Urinary bladder (tissue), 4 donors: Measurements from ENCODE around the gene NR3C2. TPM values are rescaled to one million over a fixed set of nuclear protein-coding genes. Genes with fewer than 3 reads are reported as not detected.

Source experiments
- DNase-seq: peaks from one replicate; pipeline ENCODE4 v3.0.0-alpha.2; 2015; ENCODE audit errors: extremely low spot score
- H3K27ac ChIP-seq: one replicate; pipeline ENCODE4 v1.5.1; 2013; ENCODE audit warnings: low read depth, mild to moderate bottlenecking, moderate library complexity
- H3K36me3 ChIP-seq: one replicate; pipeline ENCODE4 v1.6.1; 2013; ENCODE audit warnings: mild to moderate bottlenecking, moderate library complexity; ENCODE audit not compliant: insufficient read depth
- H3K4me1 ChIP-seq: one replicate; pipeline ENCODE4 v1.6.1; 2013; ENCODE audit warnings: mild to moderate bottlenecking, moderate library complexity; ENCODE audit not compliant: insufficient read depth
- H3K4me3 ChIP-seq: one replicate; pipeline ENCODE4 v1.5.1; 2013; ENCODE audit warnings: low read depth, low read length
- WGBS: extraction: QIAGEN DNeasy Blood & Tissue Kit; methylation state at CpG from one replicate; pipeline ENCODE4 v1.1.7; 2013; 5-methylcytosine and 5-hydroxymethylcytosine counted together
- polyA plus RNA-seq: library from polyadenylated mRNA; stranded (reverse); fragments of 200-250 nt; gene quantifications from one replicate; pipeline ENCODE4 v1.2.3, GENCODE V29; 2013
- total RNA-seq: library from RNA; depleted of rRNA; stranded (reverse); fragments of >200 nt; gene quantifications from one replicate; pipeline ENCODE4 v1.2.3, GENCODE V29; 2014
- donor health status: healthy with polysubstance abuse.
- donor health status: healthy.

Gene NR3C2
- total and polyA plus RNA-seq, 2 donors: 15.5 to 19.1 TPM

DNA sequence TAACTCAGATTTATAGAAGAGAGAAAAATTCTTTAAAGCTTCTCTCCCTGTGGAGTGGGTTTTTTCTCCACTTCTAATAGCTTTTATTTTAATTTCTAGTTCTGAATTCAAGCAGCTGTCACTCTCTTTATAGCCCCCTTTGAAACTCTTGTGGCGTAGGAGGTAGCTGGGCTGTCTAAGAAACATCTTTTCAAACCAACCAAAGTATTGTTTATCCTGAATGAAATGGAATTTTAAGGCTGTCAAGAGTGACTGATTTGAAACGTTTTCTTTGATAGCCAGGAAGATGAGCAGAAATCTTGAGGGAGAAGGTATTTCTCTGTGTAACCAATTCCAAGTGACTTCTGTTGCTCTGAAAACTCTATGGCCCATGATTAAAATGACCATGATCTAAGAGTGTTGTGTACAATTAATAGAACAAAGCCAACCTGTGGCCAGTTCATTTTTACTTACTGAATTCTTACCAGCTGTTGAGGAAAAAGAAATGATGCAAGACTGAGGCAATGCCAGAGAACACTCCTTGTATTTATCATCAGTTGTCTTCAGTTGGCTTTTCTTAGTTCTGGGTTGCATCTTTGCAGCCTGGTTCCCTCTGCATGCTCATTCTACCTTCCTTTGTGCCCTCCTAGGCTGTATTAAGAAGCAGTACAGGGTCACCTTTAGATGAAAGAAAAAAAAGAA, 411.9 kb downstream of the NR3C2 start:
- Histone ChIP-seq H3K36me3 (no peaks in the 10 kb centered on the region), H3K4me1 (no peaks in the 10 kb centered on the region), H3K4me3 (no peak overlapping the region), H3K27ac (no peak overlapping the region)
- no peak for DNase-seq
- WGBS: 69% methylated on average over 2 of the region's 2 CpGs

GRCh38 chr4:148029781-148030180, 412.4 kb downstream of the NR3C2 start:
- WGBS: 92% methylated on average over 3 of the region's 3 CpGs
- no peaks in the 10 kb centered on the region for H3K4me1 ChIP-seq
- DNase-seq: no peak
- no peak overlapping the region for H3K4me3 ChIP-seq
- no peak overlapping the region for H3K27ac ChIP-seq
- no peaks in the 10 kb centered on the region for H3K36me3 ChIP-seq
